Muscle of back (tissue), 11 donors: ENCODE measurements around the gene CACNB2. TPM values are rescaled to one million over a fixed set of nuclear protein-coding genes. Genes with fewer than 3 reads are reported as not detected.
"Not testable (repeated sequence)": the region's sequence is repeated elsewhere in the genome, so short reads cannot be mapped to it uniquely, and the experiment has no call there.

Experiments used
- DNase-seq, 3 donors: peaks; one replicate each; pipeline versions ENCODE4 v3.0.0 to v3.0.0-alpha.2; 2013
- polyA plus RNA-seq, 10 donors: library from polyadenylated mRNA; unstranded; fragments of 120-200 nt; gene quantifications; one replicate each; pipeline ENCODE4 v1.2.1, GENCODE V29; 2013; ENCODE audit not compliant: insufficient read length in 10 of 10

Gene CACNB2
- polyA plus RNA-seq, 10 donors, result 1.0 to 2.2 (median 1.4) TPM

GRCh38 chr10:18400201-18400905 is 260.1 kb downstream of the CACNB2 start:
- peak in 1 of 3 donors; percentile 22 for DNase-seq

DNA sequence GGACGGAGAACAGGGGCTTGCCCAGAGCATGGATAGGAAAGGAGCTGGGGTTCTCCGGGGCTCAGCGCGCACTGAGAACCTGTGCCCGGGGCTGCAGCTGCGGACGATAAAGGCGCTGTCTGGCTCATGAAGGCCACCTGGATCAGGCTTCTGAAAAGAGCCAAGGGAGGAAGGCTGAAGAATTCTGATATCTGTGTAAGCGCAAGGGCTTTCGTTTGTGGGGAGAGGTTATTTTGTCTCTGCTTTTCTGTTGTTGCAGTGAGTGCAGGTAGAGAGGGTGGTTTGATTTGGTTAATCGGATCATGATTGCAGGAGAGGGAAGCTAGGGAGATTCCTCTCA is 260.7 kb downstream of the CACNB2 start:
- DNase-seq, result peak in 1 of 3 donors; percentile 6

GRCh38 chr10:18401416-18402195 is 261.4 kb downstream of the CACNB2 start:
- no peak for DNase-seq

- DNase-seq, result no peak
These were observed 262.6 kb downstream of the CACNB2 start for GRCh38 chr10:18402853-18403252.

DNA sequence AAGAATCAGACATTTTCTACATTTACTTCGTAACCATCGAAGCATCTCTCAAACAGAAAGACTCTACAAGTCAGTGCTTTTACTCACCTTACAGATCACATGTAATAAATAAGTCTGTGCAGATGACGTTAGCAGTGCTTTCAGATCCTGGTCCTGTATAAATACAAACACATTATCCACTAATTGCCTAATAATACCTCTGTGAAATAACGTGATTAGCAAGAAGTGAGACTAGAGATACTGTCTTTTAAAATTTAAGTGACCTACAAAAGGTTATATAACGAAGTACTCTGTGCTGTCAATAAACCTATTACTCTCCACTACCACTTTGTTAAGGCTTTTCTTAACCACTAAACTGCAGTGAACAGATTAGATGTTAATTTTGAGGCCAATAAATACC is 264.3 kb downstream of the CACNB2 start:
- no peak for DNase-seq

GRCh38 chr10:18406136-18406535 is 265.9 kb downstream of the CACNB2 start:
- DNase-seq, result no peak

GRCh38 chr10:18409599-18410397 is 269.6 kb downstream of the CACNB2 start:
- no peak for DNase-seq

GRCh38 chr10:18414061-18414460 is 273.8 kb downstream of the CACNB2 start:
- no peak for DNase-seq

- DNase-seq, result no peak
These were observed 277.8 kb downstream of the CACNB2 start for GRCh38 chr10:18417950-18418527.

GRCh38 chr10:18418541-18419215 is 278.5 kb downstream of the CACNB2 start:
- DNase-seq, result no peak

- DNase-seq, result no peak
These were observed 279.7 kb downstream of the CACNB2 start for GRCh38 chr10:18419945-18420344.

- DNase-seq, result no peak
These were observed 281.6 kb downstream of the CACNB2 start for GRCh38 chr10:18421726-18422293.

DNA sequence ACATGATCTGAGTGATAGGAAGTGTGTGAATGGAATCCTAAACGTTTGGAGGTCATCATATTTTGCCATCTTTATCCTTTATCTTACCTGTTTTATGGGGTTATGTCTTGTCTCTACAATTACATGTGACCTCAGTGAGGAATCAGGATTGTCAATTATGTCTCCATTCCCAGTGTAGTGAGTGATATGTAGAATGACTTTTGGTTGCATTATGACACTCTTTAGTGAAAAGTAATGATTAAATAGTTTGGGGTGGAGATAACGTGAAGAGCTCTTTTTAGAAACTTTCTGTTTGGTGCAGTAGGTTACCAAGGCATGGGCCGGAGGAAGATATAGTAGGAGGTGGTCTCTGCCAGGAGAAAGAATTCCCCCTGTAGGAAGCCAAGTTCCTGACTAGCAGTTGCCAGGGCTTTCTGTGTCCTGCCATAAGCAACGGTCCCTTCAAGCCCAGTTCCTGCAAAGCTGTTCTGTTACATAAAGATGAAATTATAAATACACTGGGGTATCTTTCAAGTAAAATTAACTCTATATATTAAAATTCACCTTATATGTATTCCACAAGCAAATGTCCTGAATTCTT is 282.9 kb downstream of the CACNB2 start:
- no peak for DNase-seq

- no peak for DNase-seq
These were observed 284.0 kb downstream of the CACNB2 start for GRCh38 chr10:18424200-18424599.

DNA sequence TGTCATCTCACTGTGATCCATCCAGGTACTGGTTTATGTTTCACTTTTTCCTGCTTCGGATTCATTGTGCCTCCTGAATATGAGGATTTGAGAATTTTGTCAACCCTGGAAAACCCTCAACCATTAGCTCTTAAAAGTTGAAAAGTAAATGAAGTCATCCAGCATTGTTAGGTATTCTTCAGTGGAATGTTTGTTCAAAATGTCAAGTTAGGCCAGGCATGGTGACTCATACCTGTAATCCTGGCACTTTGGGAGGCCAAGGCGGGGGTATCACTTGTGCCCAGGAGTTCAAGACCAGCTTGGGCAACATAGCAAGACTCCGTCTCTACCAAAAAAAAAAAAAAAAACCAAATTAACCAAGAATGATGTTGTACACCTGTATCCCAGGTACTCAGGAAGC is 289.1 kb downstream of the CACNB2 start:
- no peak for DNase-seq

DNA sequence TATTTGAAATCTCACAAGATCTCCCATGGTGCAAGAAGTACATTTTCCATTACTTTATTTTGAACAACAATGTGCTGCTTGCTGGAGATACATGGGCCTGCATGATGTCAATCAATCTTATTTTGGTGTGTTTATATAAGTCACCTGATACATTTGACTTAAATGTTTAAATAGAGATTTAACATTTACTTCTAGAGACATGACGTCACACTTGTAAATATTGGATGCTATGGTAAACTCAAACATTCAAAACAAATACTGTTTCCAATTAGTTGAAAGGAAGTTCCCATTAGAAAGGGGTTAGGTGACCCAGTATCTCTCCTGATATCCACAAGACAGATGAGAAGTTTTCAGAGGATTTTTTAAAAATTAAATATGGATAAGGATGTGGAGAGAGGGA is 296.7 kb downstream of the CACNB2 start:
- no peak for DNase-seq

GRCh38 chr10:18437486-18437885 is 297.3 kb downstream of the CACNB2 start:
- no peak for DNase-seq

GRCh38 chr10:18438361-18439126 is 298.3 kb downstream of the CACNB2 start:
- no peak for DNase-seq

DNA sequence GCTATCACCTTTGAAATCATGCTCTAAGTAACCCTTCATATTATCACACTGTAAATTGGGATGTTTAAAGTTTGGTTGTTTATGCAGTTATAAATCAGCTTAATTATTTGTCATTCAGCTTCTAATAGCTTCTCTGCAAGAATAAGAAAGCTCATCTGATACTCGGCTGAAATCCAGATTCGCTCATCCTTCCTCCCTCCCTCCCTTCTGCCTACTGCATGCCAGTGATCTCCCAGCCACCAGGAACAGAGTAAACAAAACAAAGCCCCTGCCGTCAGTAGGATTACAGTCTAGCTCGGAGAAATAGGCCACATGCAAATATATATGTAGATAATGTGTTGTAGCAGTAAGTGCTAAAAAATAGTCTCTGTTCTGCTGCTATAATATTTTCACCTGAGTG is 299.4 kb downstream of the CACNB2 start:
- no peak for DNase-seq

DNA sequence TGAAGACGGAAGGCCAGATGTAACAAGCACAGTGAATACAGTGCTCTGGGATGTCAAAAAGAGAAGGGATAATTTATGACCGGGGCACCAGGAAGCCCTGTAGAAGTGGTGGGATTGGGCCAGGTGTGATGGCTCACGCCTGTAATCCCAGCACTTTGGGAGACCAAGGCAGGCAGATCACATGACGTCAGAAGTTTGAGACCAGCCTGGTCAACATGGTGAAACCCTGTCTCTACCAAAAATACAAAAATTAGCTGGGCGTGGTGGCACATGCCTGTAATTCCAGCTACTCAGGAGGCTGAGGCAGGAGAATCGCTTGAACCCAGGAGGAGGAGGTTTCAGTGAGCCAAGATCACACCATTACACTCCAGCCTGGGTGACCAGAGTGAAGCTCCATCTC is 305.4 kb downstream of the CACNB2 start:
- not testable (repeated sequence) for DNase-seq
